ENCODE data around the gene TRIM38.
"Not testable (repeated sequence)": the region's sequence is repeated elsewhere in the genome, so short reads cannot be mapped to it uniquely, and the experiment has no call there.

The TRIM38 gene

DNA sequence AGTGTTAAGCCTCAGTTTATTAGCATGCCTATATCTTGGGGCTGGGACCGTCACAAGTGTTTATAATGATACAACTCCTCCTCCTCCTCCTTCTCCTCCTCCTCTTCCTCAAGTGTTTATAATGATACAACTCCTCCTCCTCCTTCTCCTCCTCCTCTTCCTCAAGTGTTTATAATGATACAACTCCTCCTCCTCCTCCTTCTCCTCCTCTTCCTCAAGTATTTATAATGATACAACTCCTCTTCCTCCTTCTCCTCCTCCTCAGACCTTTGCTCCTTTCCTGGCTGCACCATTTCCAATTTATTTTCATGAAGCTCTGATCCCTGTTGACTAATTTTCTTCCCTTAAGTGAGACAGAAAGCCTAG lies 44.3 kb downstream of the TRIM38 start:
- DNase-seq (ENCODE audit: low spot score) = not testable (repeated sequence)

DNA sequence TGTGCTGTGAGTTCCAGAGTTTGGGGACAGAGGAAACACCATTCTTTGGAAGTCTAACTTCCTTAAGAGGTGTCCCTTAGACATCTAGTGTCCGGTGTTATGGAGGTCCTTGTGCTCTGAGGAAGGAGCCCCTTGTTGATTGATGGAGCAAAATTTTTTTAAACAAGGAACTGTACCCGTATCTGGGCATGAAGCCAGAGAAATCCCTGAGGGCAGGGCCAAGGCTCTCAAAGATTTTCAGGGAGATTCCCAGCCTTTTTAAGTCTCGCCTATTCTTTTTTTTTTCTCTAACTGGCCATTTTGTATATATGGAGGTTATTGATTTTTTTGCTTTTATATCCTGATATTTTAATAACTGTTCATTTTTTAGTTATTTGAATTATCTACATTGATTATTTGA lies 45.9 kb downstream of the TRIM38 start:
- DNase-seq (ENCODE audit: low spot score) = no peak

DNA sequence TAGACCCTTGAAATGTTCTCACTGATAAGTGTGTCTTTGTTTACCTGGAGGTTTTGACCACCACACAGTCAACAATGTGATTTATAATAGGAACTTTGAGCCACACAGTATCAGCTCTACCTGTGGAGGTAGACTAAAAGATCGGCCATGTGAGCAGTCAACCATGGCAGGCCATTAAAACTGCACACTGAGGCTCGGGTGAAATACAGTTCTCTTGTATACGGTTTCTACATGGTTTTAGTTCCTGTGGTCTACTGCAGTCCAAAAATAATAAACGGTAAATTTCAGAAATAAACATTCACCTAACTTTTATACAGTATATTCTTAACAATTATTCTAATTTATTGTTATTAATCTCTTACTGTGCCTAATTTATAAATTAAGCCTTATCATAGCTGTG lies 47.2 kb downstream of the TRIM38 start:
- no peak for DNase-seq (ENCODE audit: low spot score)

DNA sequence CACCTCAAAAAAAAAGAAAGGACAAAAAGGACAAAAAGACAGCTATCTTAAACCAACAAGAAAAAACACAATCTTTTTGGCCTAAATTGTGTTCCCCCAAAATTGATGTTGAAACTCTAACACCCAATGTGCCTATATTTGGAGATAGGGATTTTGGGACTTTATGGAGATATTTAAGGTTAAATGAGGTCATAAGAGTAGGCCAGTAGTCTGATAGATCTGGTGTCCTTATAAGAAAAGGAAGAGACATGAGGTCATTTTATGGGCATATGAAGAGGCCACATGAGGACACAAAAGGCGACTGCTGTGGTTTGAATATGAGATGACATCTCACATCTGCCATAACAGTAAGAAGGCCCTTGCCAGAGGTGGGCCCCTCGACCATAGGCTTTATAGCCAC lies 49.5 kb downstream of the TRIM38 start:
- DNase-seq (ENCODE audit: low spot score) = no peak

DNA sequence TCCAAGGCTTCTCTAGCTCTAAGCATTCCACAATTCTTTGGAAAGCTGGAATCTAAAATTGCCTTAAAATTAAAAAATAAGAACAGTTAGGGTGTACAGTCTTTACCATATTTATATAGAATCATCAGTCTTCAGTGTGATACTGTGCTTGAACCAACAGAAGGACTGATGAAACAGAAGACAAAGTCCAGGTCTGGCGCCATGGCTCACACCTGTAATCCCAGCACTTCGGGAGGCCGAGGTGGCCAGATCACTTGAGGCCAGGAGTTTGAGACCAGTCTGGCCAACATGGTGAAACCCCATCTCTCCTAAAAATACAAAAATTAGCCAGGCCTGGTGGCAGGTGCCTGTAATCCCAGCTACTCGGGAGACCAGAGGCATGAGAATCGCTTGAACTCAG lies 51.8 kb downstream of the TRIM38 start:
- not testable (repeated sequence) for DNase-seq (ENCODE audit: low spot score)

DNA sequence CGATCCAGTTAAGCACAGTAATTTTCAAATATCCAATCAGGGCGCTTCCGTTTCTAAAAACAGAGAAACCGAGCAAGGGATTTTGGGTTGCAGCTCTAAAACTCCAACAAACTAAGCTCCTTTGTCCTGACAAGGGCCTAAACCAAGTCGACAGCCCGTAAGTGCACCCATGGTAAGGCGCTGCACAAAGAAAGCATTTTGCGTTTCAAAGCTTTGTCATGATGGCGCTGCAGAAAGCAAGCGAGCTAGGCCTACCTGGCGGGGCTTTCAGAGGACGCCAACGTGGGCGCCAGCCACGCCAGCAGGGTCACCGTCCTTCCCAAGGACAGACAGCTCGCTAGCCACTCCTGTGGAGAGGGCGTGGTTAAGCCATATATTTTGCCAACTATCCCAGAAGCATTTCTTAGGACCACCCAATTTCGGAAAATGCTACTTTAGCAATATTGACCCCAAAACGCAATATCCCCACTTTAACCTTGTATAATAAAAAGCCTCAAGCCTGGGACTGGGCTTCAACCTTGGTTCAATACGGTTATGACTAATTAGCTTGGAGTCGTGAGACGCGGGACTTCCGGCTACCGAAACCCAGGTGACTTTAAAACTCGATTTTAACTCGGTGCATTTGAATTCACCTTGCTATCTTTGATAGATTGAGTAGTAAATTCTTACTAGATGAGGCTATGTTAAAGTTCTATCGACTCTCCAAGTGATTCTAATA lies 53.8 kb downstream of the TRIM38 start:
- no peak for DNase-seq (ENCODE audit: low spot score)

DNA sequence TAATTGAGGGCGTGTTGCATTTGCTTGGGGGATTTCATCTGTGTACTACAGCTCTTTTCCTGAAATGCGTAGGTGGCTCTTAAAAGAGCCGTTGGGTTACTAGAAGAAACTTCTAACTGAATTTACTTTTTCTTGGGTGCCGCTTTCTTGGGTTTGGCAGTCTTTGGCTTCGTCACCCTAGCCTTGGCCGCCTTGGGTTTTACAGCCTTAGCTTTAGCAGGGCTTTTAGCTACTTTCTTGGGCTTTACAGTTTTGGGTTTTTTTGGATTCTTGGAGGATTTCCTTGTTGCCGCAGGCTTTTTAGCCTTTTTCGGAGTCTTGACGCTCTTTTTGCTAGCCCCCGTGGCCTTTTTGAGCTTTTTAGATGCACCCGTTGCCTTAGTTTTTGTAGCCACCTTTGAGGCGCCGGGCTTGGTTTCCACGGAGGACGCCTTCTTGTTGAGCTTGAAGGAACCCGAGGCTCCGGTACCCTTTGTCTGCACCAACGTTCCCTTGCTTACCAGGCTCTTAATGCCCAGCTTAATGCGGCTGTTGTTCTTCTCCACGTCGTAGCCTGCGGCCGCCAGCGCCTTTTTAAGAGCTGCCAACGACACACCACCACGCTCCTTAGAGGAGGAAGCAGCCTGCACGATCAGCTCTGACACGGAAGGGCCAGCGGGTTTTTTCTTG lies 54.5 kb downstream of the TRIM38 start:
- DNase-seq (ENCODE audit: low spot score) = peak; percentile 14

DNA sequence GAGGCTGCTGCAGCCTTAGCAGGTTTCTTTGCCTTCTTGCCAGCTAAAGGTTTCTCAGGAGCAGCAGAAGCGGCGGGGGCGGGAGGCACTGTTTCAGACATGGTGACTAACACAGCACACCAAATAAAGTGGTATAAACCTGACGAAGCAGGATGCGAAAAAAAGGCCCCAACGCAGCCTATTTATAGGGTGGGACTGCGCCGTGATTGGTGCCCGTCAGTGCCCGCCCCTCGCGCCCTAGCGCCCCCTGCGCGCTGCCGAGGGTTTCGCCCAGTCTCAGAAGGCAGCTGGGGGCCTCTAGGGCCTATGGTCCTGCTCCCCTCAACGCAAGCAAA lies 55.0 kb downstream of the TRIM38 start:
- peak; percentile 85 for DNase-seq (ENCODE audit: low spot score)

DNA sequence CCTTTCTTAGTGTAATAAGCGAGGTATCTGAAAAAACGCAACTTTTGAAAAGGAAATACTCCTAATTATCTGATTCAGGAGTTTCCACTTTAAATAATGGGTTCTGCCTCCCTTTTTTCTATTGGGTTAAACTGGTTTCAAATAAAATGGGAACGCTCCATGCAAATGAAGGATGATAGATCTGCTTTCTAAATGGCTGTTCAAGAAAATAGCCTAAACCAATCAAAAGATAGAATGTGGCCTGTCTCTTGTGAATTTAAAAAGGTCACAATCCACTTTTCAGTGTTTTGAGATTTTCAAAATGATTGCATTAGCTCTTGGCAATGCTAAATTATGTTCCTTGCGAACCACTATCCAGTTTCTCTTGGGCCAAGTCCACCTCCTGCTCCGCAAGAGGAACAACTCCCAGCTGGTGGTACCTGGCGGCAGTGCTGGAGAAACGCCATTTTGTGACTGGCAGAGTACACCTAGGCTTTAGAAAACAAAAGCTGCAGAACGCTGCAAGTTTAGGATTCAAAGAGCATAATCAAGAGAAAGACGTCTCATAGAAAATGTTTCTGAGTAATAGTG lies 56.7 kb downstream of the TRIM38 start:
- no peak for DNase-seq (ENCODE audit: low spot score)

DNA sequence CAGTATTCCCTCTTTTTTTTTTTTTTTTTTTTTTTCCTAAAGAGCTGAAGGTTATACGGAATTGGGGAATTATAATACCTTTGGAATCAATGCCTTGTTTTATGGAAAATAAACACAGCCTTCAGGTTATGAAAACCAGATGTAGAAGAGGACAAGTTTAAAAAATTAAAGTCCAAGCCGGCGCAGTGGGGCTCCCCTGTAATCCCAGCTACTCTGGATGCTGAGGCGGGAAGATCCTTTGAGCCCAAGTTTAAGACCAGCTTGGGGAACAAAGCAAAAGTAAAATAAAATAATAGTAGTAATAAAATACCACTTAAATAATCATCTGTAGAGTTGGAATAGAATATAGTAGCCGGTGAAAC lies 57.3 kb downstream of the TRIM38 start:
- DNase-seq (ENCODE audit: low spot score) = no peak

DNA sequence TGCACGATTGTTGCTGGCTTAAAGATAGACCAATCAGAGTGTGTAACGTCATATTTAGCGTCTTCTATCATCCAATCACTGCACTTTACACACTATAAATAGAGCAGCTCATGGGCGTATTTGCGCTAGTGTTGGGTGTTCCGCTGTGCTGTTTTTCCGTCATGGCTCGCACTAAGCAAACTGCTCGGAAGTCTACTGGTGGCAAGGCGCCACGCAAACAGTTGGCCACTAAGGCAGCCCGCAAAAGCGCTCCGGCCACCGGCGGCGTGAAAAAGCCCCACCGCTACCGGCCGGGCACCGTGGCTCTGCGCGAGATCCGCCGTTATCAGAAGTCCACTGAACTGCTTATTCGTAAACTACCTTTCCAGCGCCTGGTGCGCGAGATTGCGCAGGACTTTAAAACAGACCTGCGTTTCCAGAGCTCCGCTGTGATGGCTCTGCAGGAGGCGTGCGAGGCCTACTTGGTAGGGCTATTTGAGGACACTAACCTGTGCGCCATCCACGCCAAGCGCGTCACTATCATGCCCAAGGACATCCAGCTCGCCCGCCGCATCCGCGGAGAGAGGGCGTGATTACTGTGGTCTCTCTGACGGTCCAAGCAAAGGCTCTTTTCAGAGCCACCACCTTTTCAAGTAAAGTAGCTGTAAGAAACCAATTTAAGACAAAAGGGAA lies 57.9 kb downstream of the TRIM38 start:
- DNase-seq (ENCODE audit: low spot score) = peak; percentile 81

DNA sequence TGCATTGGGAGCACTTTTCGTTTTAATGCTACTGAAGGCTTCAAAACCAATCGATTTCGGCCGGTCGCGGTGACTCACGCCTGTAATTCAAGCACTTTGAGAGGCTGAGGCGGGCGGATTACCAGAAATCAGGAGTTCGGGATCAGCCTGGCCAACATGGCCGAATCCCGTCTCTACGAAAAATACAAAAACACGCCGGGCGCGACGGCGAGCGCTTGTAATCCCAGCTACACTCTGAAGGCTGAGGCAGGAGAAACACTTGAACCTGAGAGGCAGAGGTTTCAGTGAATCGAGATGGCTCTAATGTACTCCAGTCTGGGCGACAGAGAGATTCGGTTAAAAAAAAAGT lies 58.4 kb downstream of the TRIM38 start:
- DNase-seq (ENCODE audit: low spot score) = peak; percentile 54

DNA sequence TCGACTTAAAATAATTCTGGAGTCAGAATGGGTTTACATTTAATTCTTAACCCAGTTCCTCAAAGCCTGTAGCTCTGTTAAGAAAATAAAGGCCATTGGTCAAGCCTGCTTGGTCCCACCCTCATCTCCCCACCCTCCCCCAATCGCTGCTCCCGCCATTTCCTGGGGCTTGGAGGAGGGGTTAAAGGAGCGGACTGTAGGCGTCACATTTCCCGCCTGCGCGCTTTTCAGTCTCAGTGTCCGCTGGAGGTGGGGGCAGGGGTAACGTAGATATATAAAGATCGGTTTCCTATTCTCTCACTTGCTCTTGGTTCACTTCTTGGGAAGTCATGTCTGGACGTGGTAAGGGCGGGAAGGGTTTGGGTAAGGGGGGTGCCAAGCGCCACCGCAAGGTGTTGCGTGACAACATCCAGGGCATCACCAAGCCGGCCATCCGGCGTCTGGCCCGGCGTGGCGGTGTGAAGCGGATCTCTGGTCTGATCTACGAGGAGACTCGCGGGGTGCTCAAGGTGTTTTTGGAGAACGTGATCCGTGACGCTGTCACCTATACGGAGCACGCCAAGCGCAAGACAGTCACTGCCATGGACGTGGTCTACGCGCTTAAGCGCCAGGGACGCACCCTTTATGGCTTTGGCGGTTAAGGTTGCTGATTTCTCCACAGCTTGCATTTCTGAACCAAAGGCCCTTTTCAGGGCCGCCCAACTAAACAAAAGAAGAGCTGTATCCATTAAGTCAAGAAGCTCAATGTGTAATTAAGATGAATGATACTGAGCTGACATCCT lies 58.9 kb downstream of the TRIM38 start:
- DNase-seq (ENCODE audit: low spot score) = peak; percentile 89

DNA sequence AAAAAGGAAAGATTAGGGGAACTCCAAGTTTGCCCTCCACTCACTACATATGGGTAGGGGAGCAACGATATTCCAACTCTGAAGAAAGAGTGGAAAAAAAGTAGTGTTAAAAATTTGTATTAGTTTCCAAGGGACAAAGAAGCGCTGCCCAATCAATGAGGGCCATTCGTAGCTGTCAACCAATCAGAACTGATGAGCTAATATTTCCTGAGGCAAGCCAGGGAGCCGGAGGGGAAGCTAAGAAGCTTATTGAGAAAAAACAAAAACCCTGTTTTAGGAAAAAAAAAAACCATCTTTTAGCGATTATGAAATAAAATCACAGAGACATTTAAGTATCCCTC lies 59.5 kb downstream of the TRIM38 start:
- DNase-seq (ENCODE audit: low spot score) = peak; percentile 75

DNA sequence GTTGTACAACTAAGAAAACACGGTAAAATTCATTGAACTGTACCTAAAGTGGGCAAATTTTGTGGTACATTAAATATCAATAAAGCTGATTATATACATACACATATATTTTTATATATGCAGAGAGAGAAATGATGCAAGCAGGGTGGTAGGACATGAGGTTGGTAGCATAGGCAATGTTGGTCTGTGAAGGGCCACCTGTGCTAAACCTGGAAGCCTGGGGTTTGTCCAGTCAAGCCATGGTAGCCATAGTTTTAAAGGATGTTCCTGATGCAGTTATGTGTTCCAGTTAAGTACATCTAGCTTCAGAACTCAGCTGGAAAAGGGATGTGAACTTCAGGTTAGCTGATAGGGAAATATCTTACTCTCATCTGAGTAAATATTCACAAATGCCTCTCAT lies 60.1 kb downstream of the TRIM38 start:
- DNase-seq (ENCODE audit: low spot score) = no peak

DNA sequence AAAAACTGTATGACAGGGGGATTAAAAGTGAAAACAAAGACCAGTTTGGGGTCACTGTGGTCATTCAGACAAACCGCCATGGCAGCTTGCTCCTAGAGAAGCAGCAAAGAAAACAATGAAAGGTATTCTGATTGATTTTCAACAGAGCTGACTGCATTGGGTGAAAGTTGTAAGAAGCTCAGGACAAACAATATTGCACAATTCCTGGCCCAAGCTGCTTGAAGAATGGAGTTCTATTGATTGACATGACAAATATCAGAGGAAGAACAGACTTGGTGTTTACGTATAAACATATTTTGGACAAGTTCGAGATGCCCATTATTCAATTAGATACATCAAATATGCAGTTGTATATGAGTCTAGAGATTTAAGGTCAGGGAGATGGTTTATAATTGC lies 62.0 kb downstream of the TRIM38 start:
- no peak for DNase-seq (ENCODE audit: low spot score)

DNA sequence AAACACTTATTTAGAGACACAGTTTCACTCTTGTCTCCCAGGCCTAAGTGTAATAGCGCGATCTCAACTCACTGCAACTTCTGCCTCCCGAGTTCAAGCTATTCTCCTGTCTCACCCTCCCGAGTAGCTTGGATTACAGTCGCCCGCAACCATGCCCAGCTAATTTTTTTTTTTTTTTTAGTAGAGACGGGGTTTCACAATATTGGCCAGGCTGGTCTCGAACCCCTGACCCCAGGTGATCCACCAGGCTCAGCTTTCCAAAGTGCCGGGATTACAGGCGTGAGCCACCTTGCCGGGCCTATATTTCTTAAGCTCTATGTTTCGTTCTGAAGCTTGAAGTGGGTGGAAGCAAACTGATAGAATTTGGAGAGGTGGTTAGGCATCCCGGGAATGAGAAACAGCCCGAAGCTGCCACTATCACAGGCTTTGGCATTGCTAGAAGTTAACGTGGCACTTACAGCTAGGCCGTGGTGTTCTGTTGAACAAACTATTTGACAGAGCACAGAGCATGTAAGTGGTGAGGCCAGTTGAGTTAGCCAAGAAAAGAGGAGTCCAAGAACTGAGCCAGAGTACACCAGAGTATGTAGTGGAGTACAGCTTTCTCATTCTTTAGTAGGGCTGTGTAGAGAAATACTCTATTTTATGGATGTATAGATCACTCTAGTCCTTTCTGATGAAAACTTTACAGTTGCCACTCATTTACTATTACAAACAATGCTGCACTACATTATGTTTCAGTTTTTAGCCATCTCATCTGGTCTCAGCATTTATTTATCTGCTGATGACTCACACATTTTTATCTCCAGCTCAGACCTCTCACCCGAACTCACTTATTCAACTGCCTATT lies 62.7 kb downstream of the TRIM38 start:
- DNase-seq (ENCODE audit: low spot score) = peak; percentile 51

DNA sequence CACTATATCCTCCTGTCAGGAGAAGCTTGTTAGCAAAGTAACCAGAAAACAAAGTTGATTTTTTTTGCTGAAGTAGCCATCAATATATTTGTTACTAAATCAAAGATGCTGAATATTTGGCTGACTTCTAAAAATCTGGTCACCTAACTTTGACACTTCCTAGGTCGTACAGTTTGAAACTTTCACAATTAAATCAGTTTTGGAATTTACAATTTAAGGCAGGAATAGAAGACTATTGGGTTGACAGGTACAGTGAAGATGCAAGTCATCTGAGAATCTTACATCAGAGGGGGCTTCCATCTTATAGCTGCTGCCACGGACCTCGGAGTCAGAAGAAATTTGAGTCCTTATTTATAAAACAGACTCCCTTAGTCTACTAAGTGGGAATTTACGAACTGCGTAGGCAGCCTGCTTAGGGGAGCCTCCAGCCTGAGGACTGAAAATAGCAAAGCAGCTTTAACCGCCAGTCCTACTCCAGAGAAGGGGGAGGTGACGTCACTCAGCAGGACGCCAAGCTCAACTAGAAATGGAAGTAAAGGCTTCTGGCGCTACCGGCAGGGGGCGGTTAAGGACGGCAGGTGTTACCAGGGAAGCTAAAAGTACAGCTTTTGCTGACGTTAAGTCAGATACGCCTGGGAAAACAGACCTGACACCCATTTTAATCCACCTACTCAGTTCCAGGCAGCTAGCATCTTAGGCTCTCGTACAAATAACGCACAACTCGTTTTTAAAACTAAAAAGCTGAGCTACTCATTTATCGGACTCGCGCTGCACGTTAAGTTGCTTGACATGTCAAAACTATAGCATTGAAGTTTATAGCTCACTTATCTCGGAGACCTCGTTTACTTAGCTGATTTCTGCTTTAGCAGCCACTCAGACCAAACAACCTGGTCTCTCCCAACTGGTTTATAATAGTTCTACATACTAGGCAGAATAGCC lies 63.6 kb downstream of the TRIM38 start:
- peak; percentile 80 for DNase-seq (ENCODE audit: low spot score)

DNA sequence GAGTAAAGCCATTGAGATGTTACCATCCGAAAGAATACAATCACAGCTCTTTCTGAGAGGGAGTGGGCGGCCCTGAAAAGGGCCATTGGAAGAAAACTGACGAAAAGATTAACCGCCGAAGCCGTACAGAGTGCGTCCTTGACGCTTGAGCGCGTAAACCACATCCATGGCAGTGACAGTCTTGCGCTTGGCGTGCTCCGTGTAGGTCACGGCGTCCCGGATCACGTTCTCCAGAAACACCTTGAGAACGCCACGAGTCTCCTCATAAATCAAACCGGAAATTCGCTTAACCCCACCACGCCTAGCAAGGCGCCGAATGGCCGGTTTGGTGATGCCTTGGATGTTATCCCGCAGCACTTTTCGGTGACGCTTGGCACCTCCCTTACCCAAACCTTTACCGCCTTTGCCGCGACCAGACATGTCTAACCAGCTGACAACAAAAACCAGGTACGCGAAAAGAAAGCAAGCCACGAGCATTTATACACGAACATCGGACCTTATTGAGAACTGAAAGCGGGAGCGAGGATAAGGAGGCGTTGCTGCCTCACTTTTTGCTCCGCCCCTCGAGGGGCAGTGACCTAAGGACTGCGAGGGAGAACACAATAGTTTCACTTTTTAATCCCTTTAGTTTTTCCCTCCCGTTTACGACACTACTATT lies 64.4 kb downstream of the TRIM38 start:
- peak; percentile 70 for DNase-seq (ENCODE audit: low spot score)

Data from kidney capillary endothelial cell (primary cell).